ENCODE measurements around the gene HTR1D. TPM values are rescaled to one million over a fixed set of nuclear protein-coding genes. Genes with fewer than 3 reads are reported as not detected.

Gene HTR1D
- total RNA-seq, 1 donor from 2014 or later = not detected

DNA sequence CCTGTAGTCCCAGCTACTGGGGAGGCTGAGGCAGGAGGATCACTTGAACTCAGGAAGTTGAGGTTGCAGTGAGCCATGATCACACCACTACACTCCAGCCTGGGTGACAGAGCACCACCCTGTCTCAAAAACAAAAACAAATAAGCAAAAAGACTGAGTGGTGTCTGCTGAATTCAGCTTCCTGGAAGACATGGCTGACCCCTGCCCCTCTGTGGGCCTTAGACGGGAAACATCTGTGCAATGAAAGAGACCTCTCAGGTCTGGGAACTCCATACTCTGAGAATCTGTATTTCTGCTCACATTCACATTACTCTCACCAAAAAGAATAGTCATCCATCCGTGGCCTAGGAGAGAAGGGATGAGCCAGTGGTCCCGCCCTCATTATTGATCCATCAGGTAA, 2.0 kb downstream of the HTR1D start:
- intact Hi-C loops (cut with DNase I) = no loop called here
- no peaks in the 10 kb centered on the region for H3K36me3 ChIP-seq
- no peak overlapping the region for H3K27ac ChIP-seq
- peaks cover 3 to 5% of the 10 kb centered on the region in 2 donors for H3K4me1 ChIP-seq
- peaks cover 16% of the 10 kb centered on the region for H3K27me3 ChIP-seq
- TF ChIP-seq, protein P1, sequence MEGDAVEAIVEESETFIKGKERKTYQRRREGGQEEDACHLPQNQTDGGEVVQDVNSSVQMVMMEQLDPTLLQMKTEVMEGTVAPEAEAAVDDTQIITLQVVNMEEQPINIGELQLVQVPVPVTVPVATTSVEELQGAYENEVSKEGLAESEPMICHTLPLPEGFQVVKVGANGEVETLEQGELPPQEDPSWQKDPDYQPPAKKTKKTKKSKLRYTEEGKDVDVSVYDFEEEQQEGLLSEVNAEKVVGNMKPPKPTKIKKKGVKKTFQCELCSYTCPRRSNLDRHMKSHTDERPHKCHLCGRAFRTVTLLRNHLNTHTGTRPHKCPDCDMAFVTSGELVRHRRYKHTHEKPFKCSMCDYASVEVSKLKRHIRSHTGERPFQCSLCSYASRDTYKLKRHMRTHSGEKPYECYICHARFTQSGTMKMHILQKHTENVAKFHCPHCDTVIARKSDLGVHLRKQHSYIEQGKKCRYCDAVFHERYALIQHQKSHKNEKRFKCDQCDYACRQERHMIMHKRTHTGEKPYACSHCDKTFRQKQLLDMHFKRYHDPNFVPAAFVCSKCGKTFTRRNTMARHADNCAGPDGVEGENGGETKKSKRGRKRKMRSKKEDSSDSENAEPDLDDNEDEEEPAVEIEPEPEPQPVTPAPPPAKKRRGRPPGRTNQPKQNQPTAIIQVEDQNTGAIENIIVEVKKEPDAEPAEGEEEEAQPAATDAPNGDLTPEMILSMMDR (IDR thresholded peaks at IDR 0.05) = no peak
- H3K9me3 ChIP-seq = no peaks in the 10 kb centered on the region
- H3K4me3 ChIP-seq = no peak overlapping the region
- DNase-seq (ENCODE audit: low spot score in 2 of 2) = no peak

DNA sequence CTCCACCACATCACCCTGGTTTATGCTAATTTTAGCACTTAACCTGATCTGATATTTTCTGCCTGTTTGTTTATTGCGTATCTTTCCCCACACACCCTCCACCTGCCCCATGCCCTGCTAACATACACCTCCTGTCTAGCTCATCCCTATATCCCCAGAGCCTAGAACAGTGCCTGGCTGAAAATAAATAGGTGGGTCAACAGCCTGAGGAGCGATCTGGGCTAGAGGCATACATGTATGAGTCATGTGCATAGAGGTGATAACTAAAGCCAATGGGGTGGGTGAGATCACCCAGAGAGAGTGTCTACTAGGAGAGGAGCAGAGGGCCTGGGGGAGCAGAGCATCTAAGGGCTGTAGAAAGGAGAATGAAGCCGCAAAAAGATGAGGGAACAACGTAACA, 2.7 kb downstream of the HTR1D start:
- intact Hi-C loops (cut with DNase I) = no loop called here
- Histone ChIP-seq H3K4me3 (no peak overlapping the region), H3K4me1 (peaks cover 3 to 5% of the 10 kb centered on the region in 2 donors), H3K9me3 (no peaks in the 10 kb centered on the region), H3K27me3 (peaks cover 16% of the 10 kb centered on the region), H3K36me3 (no peaks in the 10 kb centered on the region), H3K27ac (no peak overlapping the region)
- TF ChIP-seq, protein P1 (IDR thresholded peaks at IDR 0.05) = no peak
- DNase-seq (ENCODE audit: low spot score in 2 of 2) = no peak

DNA sequence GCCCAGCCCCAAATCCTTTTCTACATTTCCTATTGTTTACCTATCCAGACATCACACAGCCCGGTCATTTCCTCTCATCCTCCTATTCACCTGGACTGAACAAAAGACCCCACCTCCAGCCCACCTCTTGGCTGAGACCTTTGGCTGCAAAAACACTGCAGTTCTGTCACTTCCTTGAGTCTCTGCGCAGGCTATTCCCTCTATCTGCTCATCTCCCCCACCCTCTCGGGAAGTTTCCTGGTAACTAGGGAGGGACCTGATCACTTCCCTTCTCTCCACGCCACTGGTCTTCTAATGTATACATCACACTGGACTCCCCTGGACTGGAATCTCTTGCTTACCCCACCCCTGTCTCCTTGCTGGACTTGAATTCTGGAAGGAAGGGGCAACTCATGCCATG, 5.3 kb downstream of the HTR1D start:
- no peaks in the 10 kb centered on the region for H3K36me3 ChIP-seq
- DNase-seq (ENCODE audit: low spot score in 2 of 2) = no peak
- H3K4me3 ChIP-seq = no peak overlapping the region
- TF ChIP-seq, protein P1 (IDR thresholded peaks at IDR 0.05) = no peak
- intact Hi-C loops (cut with DNase I) = no loop called here
- H3K27me3 ChIP-seq = peaks cover 10% of the 10 kb centered on the region
- no peaks in the 10 kb centered on the region for H3K4me1 ChIP-seq
- H3K9me3 ChIP-seq = no peaks in the 10 kb centered on the region
- no peak overlapping the region for H3K27ac ChIP-seq

DNA sequence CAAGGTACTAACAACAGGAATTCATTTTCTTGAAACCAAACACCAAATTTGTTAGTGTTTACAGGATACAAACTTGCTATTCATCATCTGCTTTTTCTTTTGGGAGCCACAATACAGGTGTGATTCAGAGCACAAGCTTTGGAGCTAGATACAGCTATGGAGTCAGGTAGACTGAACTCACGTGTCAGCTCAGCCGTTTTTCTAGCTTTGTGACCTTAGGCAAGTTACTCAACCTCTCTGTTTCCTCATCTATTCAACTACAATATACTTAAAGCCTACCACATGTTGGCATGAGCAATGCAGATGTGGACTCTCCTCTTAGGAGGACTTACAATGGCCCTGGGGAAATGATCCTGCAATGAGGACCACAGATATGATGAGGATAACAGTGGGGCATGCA, 6.3 kb downstream of the HTR1D start:
- intact Hi-C loops (cut with DNase I) = no loop called here
- H3K27ac ChIP-seq = no peak overlapping the region
- H3K9me3 ChIP-seq = no peaks in the 10 kb centered on the region
- H3K36me3 ChIP-seq = no peaks in the 10 kb centered on the region
- no peak overlapping the region for H3K4me3 ChIP-seq
- DNase-seq (ENCODE audit: low spot score in 2 of 2) = no peak
- TF ChIP-seq, protein P1 (IDR thresholded peaks at IDR 0.05) = no peak
- H3K27me3 ChIP-seq = peaks cover 5% of the 10 kb centered on the region
- H3K4me1 ChIP-seq = no peaks in the 10 kb centered on the region

DNA sequence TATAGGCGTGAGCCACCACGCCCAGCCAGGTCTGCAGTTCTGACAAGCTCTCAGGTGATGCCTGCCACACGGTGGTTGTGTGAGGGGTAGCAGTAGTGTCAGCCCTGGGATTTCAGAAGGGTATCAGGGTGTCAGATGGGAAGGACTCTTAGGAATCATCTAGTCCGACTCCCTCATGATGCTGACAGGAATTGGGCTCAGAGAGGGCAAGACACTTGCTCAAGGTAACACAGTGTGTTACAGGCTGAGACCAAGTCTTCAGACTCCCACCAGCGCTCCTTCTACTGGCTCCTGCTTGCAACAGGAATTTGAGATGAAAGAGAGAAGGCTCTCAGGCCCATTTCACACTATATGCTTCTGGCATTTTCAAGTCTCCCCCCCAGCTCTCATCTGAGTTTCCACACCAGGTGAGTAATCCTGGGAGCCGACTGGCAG, 6.9 kb downstream of the HTR1D start:
- intact Hi-C loops (cut with DNase I) = no loop called here

More for the DNA sequence above, 6.9 kb downstream of the HTR1D start:
- no peaks in the 10 kb centered on the region for H3K36me3 ChIP-seq
- H3K4me1 ChIP-seq = no peaks in the 10 kb centered on the region
- no peak for DNase-seq (ENCODE audit: low spot score in 2 of 2)
- no peaks in the 10 kb centered on the region for H3K9me3 ChIP-seq
- H3K27me3 ChIP-seq = no peaks in the 10 kb centered on the region
- no peak overlapping the region for H3K4me3 ChIP-seq
- TF ChIP-seq, protein P1 (IDR thresholded peaks at IDR 0.05) = no peak
- H3K27ac ChIP-seq = no peak overlapping the region

Data from ascending aorta (tissue), 2 donors.